Panc1 (cell line): ENCODE data around the gene KRTAP1-4. TPM values are rescaled to one million over a fixed set of nuclear protein-coding genes. Genes with fewer than 3 reads are reported as not detected.

Source experiments
- ATAC-seq: fragments of 200-7000 bp; cut with Tn5 transposase; 2 replicates; pipeline ENCODE4 v1.9.1; 2020; ENCODE audit warnings: mild to moderate bottlenecking, moderate library complexity
- BruUV-seq: library from RNA; stranded (reverse); fragments of 400-500 nt; replicated peaks from 2 replicates; lab custom pipeline; 2021; lab: Mats Ljungman, UMichigan
- CTCF ChIA-PET: fragments of 300-600 bp; sonication (Branson Sonifier 250); formaldehyde crosslinking; loops from one replicate; lab custom pipeline; 2022; ENCODE audit warnings: antibody characterized with exemption; lab: Charles Lee
- POLR2A ChIA-PET: fragments of 300-600 bp; sonication (Branson Sonifier 250); formaldehyde crosslinking; loops from one replicate; lab custom pipeline; 2022; ENCODE audit warnings: antibody characterized with exemption; lab: Charles Lee
- DNase-seq: peaks from one replicate; pipeline ENCODE4 v3.0.0-alpha.2; 2010; ENCODE audit warnings: low read depth, low spot score
- H3K27ac ChIP-seq: 2 replicates; pipeline ENCODE4 v1.5.1; 2011; ENCODE audit warnings: mild to moderate bottlenecking, low read length, inconsistent platforms
- H3K27me3 ChIP-seq: fragments of 200-500 bp; sonication (Bioruptor generic); 2 replicates; pipeline ENCODE4 v1.6.0; 2014; ENCODE audit warnings: low read length, inconsistent platforms; ENCODE audit not compliant: control insufficient read depth, insufficient read depth
- H3K36me3 ChIP-seq: fragments of 200-500 bp; sonication (Bioruptor generic); 2 replicates; pipeline ENCODE4 v1.5.1; 2014; ENCODE audit warnings: inconsistent platforms, mild to moderate bottlenecking, low read length, moderate library complexity; ENCODE audit not compliant: control insufficient read depth, insufficient read depth
- H3K4me1 ChIP-seq: 2 replicates; pipeline ENCODE4 v1.5.1; 2011; ENCODE audit warnings: inconsistent platforms, mild to moderate bottlenecking, low read length, moderate library complexity; ENCODE audit not compliant: control insufficient read depth, insufficient read depth
- H3K4me3 ChIP-seq, 2 experiments: 2 replicates each; pipeline ENCODE4 v1.5.1; 2011 to 2012; ENCODE audit warnings: low read depth in 2 of 2, low read length in 2 of 2, mild to moderate bottlenecking in 2 of 2, inconsistent platforms in 1 of 2, moderate library complexity in 1 of 2
- H3K9me3 ChIP-seq: fragments of 200-500 bp; sonication (Bioruptor generic); 2 replicates; pipeline ENCODE4 v1.5.1; 2014; ENCODE audit warnings: low read depth, mild to moderate bottlenecking, inconsistent platforms, low read length, moderate library complexity; ENCODE audit not compliant: control insufficient read depth, insufficient read depth
- CTCF ChIP-seq: fragments of 450-650 bp; IDR thresholded peaks from 2 replicates; pipeline ENCODE4 v1.5.1; 2017; ENCODE audit warnings: mild to moderate bottlenecking
- POLR2AphosphoS5 ChIP-seq: IDR thresholded peaks from 2 replicates; pipeline ENCODE4 v1.6.1; 2012; ENCODE audit warnings: mild to moderate bottlenecking, low read depth, low read length, moderate library complexity
- REST ChIP-seq, 2 experiments: IDR thresholded peaks; 2 replicates each; pipeline ENCODE4 v1.6.1; 2011 to 2012; ENCODE audit warnings: low read depth in 2 of 2, control low read depth in 1 of 2, low read length in 1 of 2, mild to moderate bottlenecking in 1 of 2, moderate library complexity in 1 of 2; ENCODE audit not compliant: insufficient read depth in 1 of 2
- SIN3A ChIP-seq: IDR thresholded peaks from 2 replicates; pipeline ENCODE4 v1.6.1; 2012; ENCODE audit warnings: low read depth, mild to moderate bottlenecking, low read length, moderate library complexity, borderline replicate concordance; ENCODE audit not compliant: insufficient read depth
- TCF7L2 ChIP-seq: IDR thresholded peaks from 2 replicates; pipeline ENCODE4 v1.6.1; 2011; ENCODE audit warnings: mild to moderate bottlenecking, low read depth, low read length, inconsistent platforms
- in situ Hi-C: cut with HindIII; loops from 2 replicates; pipeline ENCODE4 v1.10.0; 2016; ENCODE audit warnings: low sequenced_read_pairs, low pct_unique_long_range_greater_than_20kb
- intact Hi-C: fragments of 100-400 bp; cut with micrococcal nuclease; formaldehyde crosslinking; loops from one replicate; pipeline ENCODE4 v1.10.0; 2022; ENCODE audit not compliant: unreplicated experiment
- total RNA-seq: library from RNA; stranded (reverse); gene quantifications from one replicate; pipeline ENCODE4 v1.2.1, GENCODE V29; 2021; ENCODE audit not compliant: unreplicated experiment

Gene KRTAP1-4
- total RNA-seq, 1 experiment from 2014 or later = not detected

GRCh38 chr17:40997361-40997760 is 32.6 kb downstream of the KRTAP1-4 start:
- no TSS peak for BruUV-seq
- intact Hi-C loops = no loop called here
- no peaks in the 10 kb centered on the region for H3K36me3 ChIP-seq
- no peak overlapping the region for H3K4me3 ChIP-seq
- no peak for DNase-seq
- ChIA-PET POLR2A (no interaction called here), CTCF (interaction anchor here (0.6 kb wide), 1 partner anchor 149 kb away, joined by 12 read pairs; no protein-coding TSS in a partner anchor)
- TF ChIP-seq CTCF = no peak
- ATAC-seq = no peak
- H3K9me3 ChIP-seq = no peaks in the 10 kb centered on the region
- peaks cover 22% of the 10 kb centered on the region for H3K27me3 ChIP-seq
- in situ Hi-C loops = no loop called here
- H3K4me1 ChIP-seq = no peaks in the 10 kb centered on the region
- H3K27ac ChIP-seq = no peak overlapping the region

- Histone ChIP-seq H3K27ac (no peak overlapping the region), H3K9me3 (no peaks in the 10 kb centered on the region), H3K36me3 (no peaks in the 10 kb centered on the region), H3K4me1 (no peaks in the 10 kb centered on the region), H3K27me3 (peaks cover 21% of the 10 kb centered on the region), H3K4me3 (no peak overlapping the region)
- POLR2A ChIA-PET = no interaction called here
- intact Hi-C loops (no loop called here), in situ Hi-C loops (no loop called here)
- ATAC-seq (no peak), DNase-seq (no peak)
- CTCF ChIA-PET = interaction anchor here (0.6 kb wide), 1 partner anchor 149 kb away, joined by 12 read pairs; no protein-coding TSS in a partner anchor
- no TSS peak for BruUV-seq
- no peak for TF ChIP-seq POLR2AphosphoS5
- TF ChIP-seq SIN3A = no peak
- TF ChIP-seq REST (IDR thresholded peaks at IDR 0.05; ENCODE audit: insufficient read depth in 1 of 2, low read depth in 2 of 2, low read length in 1 of 2) = no peak
- TF ChIP-seq CTCF = no peak
- TF ChIP-seq TCF7L2 = no peak
Measured at GRCh38 chr17:40996829-40997228, 33.2 kb downstream of the KRTAP1-4 start.

GRCh38 chr17:40995116-40995515 is 34.9 kb downstream of the KRTAP1-4 start:
- peaks cover 18% of the 10 kb centered on the region for H3K27me3 ChIP-seq
- in situ Hi-C loops = no loop called here
- no peak for ATAC-seq
- no TSS peak for BruUV-seq
- H3K4me1 ChIP-seq = no peaks in the 10 kb centered on the region
- ChIA-PET CTCF (no interaction called here), POLR2A (interaction anchor here (0.6 kb wide), 1 partner anchor 156 kb away, joined by 3 read pairs; no protein-coding TSS in a partner anchor)
- H3K27ac ChIP-seq = no peak overlapping the region
- TF ChIP-seq CTCF (no peak), SIN3A (no peak), TCF7L2 (no peak), POLR2AphosphoS5 (no peak), REST (IDR thresholded peaks at IDR 0.05; ENCODE audit: insufficient read depth in 1 of 2, low read depth in 2 of 2, low read length in 1 of 2) (no peak)
- no peaks in the 10 kb centered on the region for H3K9me3 ChIP-seq
- H3K36me3 ChIP-seq = no peaks in the 10 kb centered on the region
- DNase-seq = no peak
- no peak overlapping the region for H3K4me3 ChIP-seq
- intact Hi-C loops = no loop called here
